Prostate gland (tissue), 2 donors: ENCODE data around the gene SLC35E3.

Experiments used
- CTCF ChIP-seq, 4 experiments: fragments of 200-600 bp in 2 of 4; fragments of 450-650 bp in 2 of 4; sonication (generic) in 2 of 4; IDR thresholded peaks; 1 replicate in 3 of 4; 2 replicates in 1 of 4; pipeline ENCODE4 v1.5.1; 2016 to 2019; ENCODE audit warnings: antibody characterized with exemption in 4 of 4, mild to moderate bottlenecking in 2 of 4, moderate library complexity in 2 of 4
- POLR2A ChIP-seq: fragments of 450-650 bp; IDR thresholded peaks from one replicate; pipeline ENCODE4 v1.6.1; 2016; ENCODE audit warnings: antibody characterized with exemption, mild to moderate bottlenecking
- POLR2AphosphoS5 ChIP-seq: sonication (generic); formaldehyde crosslinking; IDR thresholded peaks from one replicate; pipeline ENCODE4 v1.6.1; 2017; ENCODE audit warnings: antibody characterized with exemption

GRCh38 chr12:68815232-68815927, 69.4 kb downstream of the SLC35E3 start:
- TF ChIP-seq POLR2A (no peak), CTCF (IDR thresholded peaks at IDR 0.05) (no peak), POLR2AphosphoS5 (no peak)
